Measurements from ENCODE around the gene TEDC1.

DNA sequence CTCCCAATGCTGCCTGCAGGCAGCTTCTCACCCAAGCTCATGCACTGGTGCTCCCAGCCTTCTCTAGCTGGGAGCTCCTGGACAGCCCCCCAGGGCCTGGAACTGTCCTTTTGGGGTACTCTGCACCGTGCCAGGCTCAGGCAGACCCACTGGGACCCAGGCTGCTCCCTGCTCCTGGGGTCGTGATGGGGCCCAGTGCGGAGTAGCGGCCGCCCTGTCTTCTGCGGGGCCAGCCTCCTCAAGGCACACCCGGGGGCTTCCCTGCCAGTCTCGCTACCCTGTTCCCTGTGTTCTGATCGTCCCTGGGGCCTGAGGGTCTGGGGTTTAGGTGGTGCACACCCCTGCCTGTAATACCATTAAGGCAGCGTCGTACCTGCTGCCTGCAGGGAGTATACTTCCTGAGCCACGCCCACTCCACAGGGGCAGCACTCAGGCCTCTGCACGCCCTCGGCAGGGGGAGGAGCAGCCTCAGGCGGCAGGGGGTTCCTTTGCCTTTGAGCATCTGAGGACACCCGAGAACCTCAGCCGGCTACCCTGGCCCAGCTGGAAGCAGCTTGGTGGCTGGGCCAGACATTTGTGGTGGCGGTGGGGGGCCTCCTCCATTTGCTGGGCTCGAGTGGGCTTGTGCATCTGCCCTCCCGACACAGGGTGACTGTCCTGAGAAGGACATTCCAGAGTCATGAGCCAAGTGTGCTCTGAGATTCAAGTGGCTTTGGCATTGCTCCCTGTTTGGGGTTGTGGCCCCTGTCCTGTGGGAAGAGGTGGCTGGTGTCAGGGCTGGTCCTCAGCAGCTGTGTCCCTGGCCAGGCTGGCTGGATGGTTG is 25.6 kb upstream of the TEDC1 start:
- no peak for TF ChIP-seq POLR2A (IDR thresholded peaks at IDR 0.05)
- TF ChIP-seq, protein P1, sequence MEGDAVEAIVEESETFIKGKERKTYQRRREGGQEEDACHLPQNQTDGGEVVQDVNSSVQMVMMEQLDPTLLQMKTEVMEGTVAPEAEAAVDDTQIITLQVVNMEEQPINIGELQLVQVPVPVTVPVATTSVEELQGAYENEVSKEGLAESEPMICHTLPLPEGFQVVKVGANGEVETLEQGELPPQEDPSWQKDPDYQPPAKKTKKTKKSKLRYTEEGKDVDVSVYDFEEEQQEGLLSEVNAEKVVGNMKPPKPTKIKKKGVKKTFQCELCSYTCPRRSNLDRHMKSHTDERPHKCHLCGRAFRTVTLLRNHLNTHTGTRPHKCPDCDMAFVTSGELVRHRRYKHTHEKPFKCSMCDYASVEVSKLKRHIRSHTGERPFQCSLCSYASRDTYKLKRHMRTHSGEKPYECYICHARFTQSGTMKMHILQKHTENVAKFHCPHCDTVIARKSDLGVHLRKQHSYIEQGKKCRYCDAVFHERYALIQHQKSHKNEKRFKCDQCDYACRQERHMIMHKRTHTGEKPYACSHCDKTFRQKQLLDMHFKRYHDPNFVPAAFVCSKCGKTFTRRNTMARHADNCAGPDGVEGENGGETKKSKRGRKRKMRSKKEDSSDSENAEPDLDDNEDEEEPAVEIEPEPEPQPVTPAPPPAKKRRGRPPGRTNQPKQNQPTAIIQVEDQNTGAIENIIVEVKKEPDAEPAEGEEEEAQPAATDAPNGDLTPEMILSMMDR (IDR thresholded peaks at IDR 0.05): no peak

Measured in body of pancreas (tissue), 4 donors.